Anterior cingulate cortex (tissue), 58 donors: Measurements from ENCODE around the gene SCYGR7.
A peak's percentile ranks its signal among the peaks of the same experiment; 100 is the strongest.
"Not testable (repeated sequence)": the region's sequence is repeated elsewhere in the genome, so short reads cannot be mapped to it uniquely, and the experiment has no call there.

ENCODE experiments used
- DNase-seq, 58 donors: peaks; one replicate each; lab custom pipeline; 2025; lab: John Stamatoyannopoulos, UW

SCYGR7 gene

GRCh38 chr2:227728035-227728434, at the start of gene SCYGR7:
SCYGR7 (plus strand) TSS chr2:227728335; CDS start chr2:227728335, 0 bp downstream.
- DNase-seq = no peak

- DNase-seq = no peak
Measured at GRCh38 chr2:227684258-227684657, 43.9 kb upstream of the SCYGR7 start.

- no peak for DNase-seq
Measured at GRCh38 chr2:227687189-227687588, 40.9 kb upstream of the SCYGR7 start.

- DNase-seq = no peak
Measured at GRCh38 chr2:227696990-227697679, 31.0 kb upstream of the SCYGR7 start.

- no peak for DNase-seq
Measured at GRCh38 chr2:227701556-227701955, 26.6 kb upstream of the SCYGR7 start.

GRCh38 chr2:227703280-227703732, 24.8 kb upstream of the SCYGR7 start:
- DNase-seq = no peak

GRCh38 chr2:227703961-227704360, 24.2 kb upstream of the SCYGR7 start:
- no peak for DNase-seq

GRCh38 chr2:227706859-227707258, 21.3 kb upstream of the SCYGR7 start:
- no peak for DNase-seq

- no peak for DNase-seq
Measured at GRCh38 chr2:227707390-227707789, 20.7 kb upstream of the SCYGR7 start.

- no peak for DNase-seq
Measured at GRCh38 chr2:227710986-227711385, 17.1 kb upstream of the SCYGR7 start.

- DNase-seq = no peak
Measured at GRCh38 chr2:227713291-227713690, 14.8 kb upstream of the SCYGR7 start.

- DNase-seq = no peak
Measured at GRCh38 chr2:227716501-227716900, 11.6 kb upstream of the SCYGR7 start.

- DNase-seq = peak; percentile 27 to 90 (median 72)
Measured at GRCh38 chr2:227717687-227718567, 10.2 kb upstream of the SCYGR7 start, which contains the start of gene SLC19A3. SLC19A3 (minus strand) TSS chr2:227718028; CDS start chr2:227702318, 15,710 bp downstream.

- no peak for DNase-seq
Measured at GRCh38 chr2:227719641-227720040, 8.5 kb upstream of the SCYGR7 start.

GRCh38 chr2:227720680-227721079, 7.5 kb upstream of the SCYGR7 start:
- DNase-seq = no peak

- DNase-seq = not testable (repeated sequence)
Measured at GRCh38 chr2:227722821-227723220, 5.3 kb upstream of the SCYGR7 start.

- DNase-seq = no peak
Measured at GRCh38 chr2:227724394-227725039, 3.6 kb upstream of the SCYGR7 start, which contains the start of gene SCYGR6. SCYGR6 (minus strand) TSS chr2:227724757; CDS start chr2:227724757, 0 bp downstream.

GRCh38 chr2:227739351-227739750, 11.2 kb downstream of the SCYGR7 start:
- DNase-seq = no peak

- DNase-seq = not testable (repeated sequence)
Measured at GRCh38 chr2:227740705-227741104, 12.6 kb downstream of the SCYGR7 start.

GRCh38 chr2:227745594-227745993, 17.5 kb downstream of the SCYGR7 start, which contains the start of gene SCYGR8:
SCYGR8 (plus strand) TSS chr2:227745894; CDS start chr2:227745894, 0 bp downstream.
- DNase-seq = no peak

- DNase-seq = no peak
Measured at GRCh38 chr2:227748079-227748478, 19.9 kb downstream of the SCYGR7 start.
